HepG2 (cell line): ENCODE data around the gene EPB41L1. TPM values are rescaled to one million over a fixed set of nuclear protein-coding genes. Genes with fewer than 3 reads are reported as not detected.

Experiments
- ATAC-seq: fragments of 200-7000 bp; cut with Tn5 transposase; 3 replicates; pipeline ENCODE4 v1.9.1; 2020; ENCODE audit warnings: mild to moderate bottlenecking, moderate library complexity
- BruUV-seq: library from RNA; stranded (reverse); fragments of 400-500 nt; replicated peaks from 2 replicates; lab custom pipeline; 2021; lab: Mats Ljungman, UMichigan
- CTCF ChIA-PET: fragments of 300-600 bp; formaldehyde crosslinking; extraction: SDS; loops from one replicate; lab custom pipeline; 2021; ENCODE audit warnings: low total read pairs, inconsistent platforms, low intra/inter-chr PET ratio; lab: Yijun Ruan, JAX
- POLR2A ChIA-PET: fragments of 350-600 bp; sonication (Branson Sonifier 250); formaldehyde crosslinking; loops from one replicate; lab custom pipeline; 2020; ENCODE audit warnings: antibody characterized with exemption, inconsistent platforms; lab: Yijun Ruan, JAX
- DNase-seq: peaks from one replicate; pipeline ENCODE4 v3.0.0-alpha.2; 2015; ENCODE audit warnings: low spot score
- FAIRE-seq: peaks from 3 replicates; lab custom pipeline; 2011; peaks lifted over from hg19 to GRCh38; lab: Jason Lieb, UNC
- H2AFZ ChIP-seq: one replicate; pipeline ENCODE4 v1.6.1; 2011; ENCODE audit warnings: low read length, inconsistent platforms
- H3K27ac ChIP-seq: fragments of 300-600 bp; 3 replicates; pipeline ENCODE4 v1.8.0; 2011; ENCODE audit warnings: mixed run types, mild to moderate bottlenecking, mixed read lengths, low read length, inconsistent platforms; ENCODE audit not compliant: insufficient read depth; ENCODE audit errors: extremely low read length
- H3K27me3 ChIP-seq, 2 experiments: fragments of 200-600 bp in 1 of 2; 2 replicates in 1 of 2; 3 replicates in 1 of 2; pipeline versions ENCODE4 v1.6.0 to v1.8.0; 2011; ENCODE audit warnings: low read length in 2 of 2, mild to moderate bottlenecking in 2 of 2, moderate library complexity in 2 of 2, inconsistent platforms in 1 of 2; ENCODE audit not compliant: insufficient read depth in 2 of 2, control insufficient read depth in 1 of 2
- H3K36me3 ChIP-seq, 2 experiments: fragments of 200-600 bp in 1 of 2; replicated peaks in 1 of 2; 2 replicates in 1 of 2; 3 replicates in 1 of 2; pipeline versions ENCODE4 v1.5.1 to v1.8.0; 2011; ENCODE audit warnings: low read length in 2 of 2, inconsistent platforms in 1 of 2; ENCODE audit not compliant: insufficient read depth in 2 of 2, control insufficient read depth in 1 of 2
- H3K4me1 ChIP-seq: 2 replicates; pipeline ENCODE4 v1.5.1; 2012; ENCODE audit warnings: low read length, inconsistent platforms; ENCODE audit not compliant: insufficient read depth
- H3K4me2 ChIP-seq: 2 replicates; pipeline ENCODE4 v1.6.0; 2011; ENCODE audit warnings: low read depth, low read length, inconsistent platforms
- H3K4me3 ChIP-seq, 3 experiments: fragments of 200-600 bp in 1 of 3; sonication (generic), shearing (Covaris generic) in 1 of 3; replicated peaks in 1 of 3; 2 replicates each; pipeline ENCODE4 v1.5.1; 2011 to 2016; ENCODE audit warnings: low read length in 3 of 3, inconsistent platforms in 2 of 3, low read depth in 2 of 3, mild to moderate bottlenecking in 2 of 3, control low read depth in 1 of 3, mixed read lengths in 1 of 3; ENCODE audit not compliant: insufficient read depth in 1 of 3
- H3K79me2 ChIP-seq: one replicate; pipeline ENCODE4 v1.6.1; 2011; ENCODE audit warnings: low read length, inconsistent platforms; ENCODE audit not compliant: insufficient read depth
- H3K9ac ChIP-seq: 2 replicates; pipeline ENCODE4 v1.6.0; 2011; ENCODE audit warnings: mild to moderate bottlenecking, low read depth, low read length, inconsistent platforms; ENCODE audit not compliant: insufficient read depth
- H3K9me3 ChIP-seq: 2 replicates; pipeline ENCODE4 v1.5.1; 2012; ENCODE audit warnings: mild to moderate bottlenecking, low read length
- H4K20me1 ChIP-seq: 2 replicates; pipeline ENCODE4 v1.6.0; 2011; ENCODE audit warnings: inconsistent platforms, mild to moderate bottlenecking, low read length, moderate library complexity; ENCODE audit not compliant: insufficient read depth
- CEBPG ChIP-seq: IDR thresholded peaks from 2 replicates; pipeline ENCODE4 v1.6.1; 2016
- CHCHD3 ChIP-seq: sonication (generic); formaldehyde crosslinking; IDR thresholded peaks from 2 replicates; pipeline ENCODE4 v1.8.0; 2022; ENCODE audit warnings: mild to moderate bottlenecking, missing genetic modification reagents, moderate library complexity
- E2F2 ChIP-seq: sonication (generic); formaldehyde crosslinking; IDR thresholded peaks from 2 replicates; pipeline ENCODE4 v1.4.0; 2020; ENCODE audit warnings: missing genetic modification reagents, borderline replicate concordance
- E2F5 ChIP-seq: sonication (generic); formaldehyde crosslinking; conservative IDR thresholded peaks from 2 replicates; pipeline ENCODE4 v1.4.0; 2020; ENCODE audit warnings: missing genetic modification reagents
- KAT7 ChIP-seq: IDR thresholded peaks from 2 replicates; pipeline ENCODE4 v1.6.1; 2018; ENCODE audit warnings: borderline replicate concordance, missing compliant biosample characterization
- NCOA5 ChIP-seq: sonication (generic); formaldehyde crosslinking; IDR thresholded peaks from 2 replicates; pipeline ENCODE4 v1.4.0; 2020; ENCODE audit warnings: missing genetic modification reagents
- NFYC ChIP-seq: IDR thresholded peaks from 2 replicates; pipeline ENCODE4 v1.6.1; 2016; ENCODE audit warnings: missing genetic modification reagents, missing compliant biosample characterization
- NR1H2 ChIP-seq: sonication (generic); formaldehyde crosslinking; IDR thresholded peaks from 2 replicates; pipeline ENCODE4 v1.8.1; 2022; ENCODE audit warnings: low read depth, missing genetic modification reagents, borderline replicate concordance
- POLR2G ChIP-seq: fragments of 200-400 bp; formaldehyde crosslinking; IDR thresholded peaks from 2 replicates; pipeline ENCODE4 v1.6.1; 2018; ENCODE audit warnings: mild to moderate bottlenecking, low read depth, low read length, moderate library complexity
- RBFOX2 ChIP-seq: fragments of 200-400 bp; formaldehyde crosslinking; IDR thresholded peaks from 2 replicates; pipeline ENCODE4 v1.6.1; 2017; ENCODE audit warnings: low read depth, mild to moderate bottlenecking, low read length
- TBX3 ChIP-seq: fragments of 450-650 bp; IDR thresholded peaks from 2 replicates; pipeline ENCODE4 v1.6.1; 2017; ENCODE audit warnings: antibody characterized with exemption, mild to moderate bottlenecking, inconsistent platforms, borderline replicate concordance
- ZFAT ChIP-seq: sonication (generic); formaldehyde crosslinking; conservative IDR thresholded peaks from 2 replicates; pipeline ENCODE4 v1.8.1; 2023; ENCODE audit warnings: missing genetic modification reagents, inconsistent platforms
- ZNF550 ChIP-seq: sonication (generic); formaldehyde crosslinking; IDR thresholded peaks from 2 replicates; pipeline ENCODE4 v1.4.0; 2020; ENCODE audit warnings: mild to moderate bottlenecking, missing genetic modification reagents, borderline replicate concordance
- ZNF589 ChIP-seq: sonication (generic); formaldehyde crosslinking; conservative IDR thresholded peaks from 2 replicates; pipeline ENCODE4 v1.8.0; 2022; ENCODE audit warnings: mild to moderate bottlenecking, moderate library complexity, missing genetic modification reagents
- ZNF770 ChIP-seq: sonication (generic); formaldehyde crosslinking; IDR thresholded peaks from 2 replicates; pipeline ENCODE4 v1.5.0; 2020; ENCODE audit warnings: mild to moderate bottlenecking, missing genetic modification reagents
- ZNF879 ChIP-seq: sonication (generic); formaldehyde crosslinking; IDR thresholded peaks from 2 replicates; pipeline ENCODE4 v1.8.1; 2023; ENCODE audit warnings: missing genetic modification reagents
- ZSCAN29 ChIP-seq: sonication (generic); formaldehyde crosslinking; conservative IDR thresholded peaks from 2 replicates; pipeline ENCODE4 v1.4.0; 2020; ENCODE audit warnings: mild to moderate bottlenecking, missing genetic modification reagents
- WGBS: methylation state at CpG from one replicate; pipeline ENCODE4 v1.1.6; 2017; ENCODE audit warnings: low lambda C conversion rate; 5-methylcytosine and 5-hydroxymethylcytosine counted together
- in situ Hi-C: cut with HindIII; loops from 2 replicates; pipeline ENCODE4 v1.10.0; 2017; ENCODE audit warnings: low pct_unique_long_range_greater_than_20kb; ENCODE audit not compliant: extremely low pct_ligation_motif_present
- intact Hi-C: fragments of 100-400 bp; cut with micrococcal nuclease; formaldehyde crosslinking; loops from one replicate; pipeline ENCODE4 v1.10.0; 2022; ENCODE audit not compliant: unreplicated experiment
- polyA plus RNA-seq, 8 experiments: library from polyadenylated mRNA; depleted of rRNA in 3 of 8; stranded (reverse) in 7 of 8; unstranded in 1 of 8; fragments of >200 nt; fragmentation: Illumina TruSeq in 4 of 8; extraction: Trizol in 4 of 8; gene quantifications; 2 replicates each; pipeline versions ENCODE4 v1.2.1 to v1.2.3, GENCODE V29; 2011 to 2016; ENCODE audit warnings: low read depth in 4 of 8, missing spikeins in 1 of 8, mixed read lengths in 1 of 8; ENCODE audit not compliant: insufficient read depth in 1 of 8
- total RNA-seq, 5 experiments: library from RNA; depleted of rRNA; stranded (reverse); fragments of >200 nt; fragmentation: Illumina TruSeq; extraction: Trizol; gene quantifications; 2 replicates each; pipeline ENCODE4 v1.2.3, GENCODE V29; 2016; ENCODE audit warnings: low read depth in 1 of 5

The EPB41L1 gene
- total and polyA plus RNA-seq, 2 of the 13 experiments (the other 11 are each of a cell fraction or from before 2014, with no cell fraction given) = 16.7 to 39.0 TPM

- in situ Hi-C loops = loop anchor here (5.0 kb wide), 1 partner anchor 241 kb away; no protein-coding TSS in a partner anchor
- no peak for ATAC-seq
- CTCF ChIA-PET = interaction anchor here (3.8 kb wide), 1 partner anchor 45 kb away, joined by 83 read pairs; the partner anchor contains the start of gene EPB41L1
Measured at GRCh38 chr20:36201198-36201597, 46.7 kb downstream of the EPB41L1 start.

GRCh38 chr20:36202891-36203338 lies 48.4 kb downstream of the EPB41L1 start:
- intact Hi-C loops (loop anchor here (1.0 kb wide), 2 partner anchors 196 to 236 kb away; no protein-coding TSS in a partner anchor), in situ Hi-C loops (loop anchor here (5.0 kb wide), 1 partner anchor 239 kb away; no protein-coding TSS in a partner anchor)
- H3K36me3 ChIP-seq = peaks cover 15 to 26% of the 10 kb centered on the region in 2 experiments
- no peaks in the 10 kb centered on the region for H4K20me1 ChIP-seq
- H3K9me3 ChIP-seq = no peaks in the 10 kb centered on the region
- no peaks in the 10 kb centered on the region for H3K4me1 ChIP-seq
- no peak overlapping the region for H3K27ac ChIP-seq
- DNase-seq (peak; percentile 51), FAIRE-seq (peak; percentile 73), ATAC-seq (peak; percentile 71)
- no peak overlapping the region for H3K4me3 ChIP-seq
- POLR2A ChIA-PET = interaction anchor here (0.6 kb wide), 1 partner anchor 262 kb away, joined by 3 read pairs; no protein-coding TSS in a partner anchor
- H3K27me3 ChIP-seq = no peaks in the 10 kb centered on the region
- CTCF ChIA-PET = interaction anchor here (0.8 to 3.0 kb wide), 5 partner anchors 46 to 236 kb away, joined by 3 to 27 read pairs (median 6); partner anchors contain the start of gene EPB41L1
- BruUV-seq = no TSS peak
- no peak overlapping the region for H3K4me2 ChIP-seq
- WGBS = 34% methylated on average over 18 of the region's 18 CpGs
- no peak overlapping the region for H2AFZ ChIP-seq
- no peak overlapping the region for H3K9ac ChIP-seq
- H3K79me2 ChIP-seq = no peaks in the 10 kb centered on the region
- peak; percentile 89; the same call in 1 of the 2 replicates for TF ChIP-seq ZNF550
- TF ChIP-seq CHCHD3 (CRISPR knock-in tag) = no peak
- no peak for TF ChIP-seq ZFAT (CRISPR knock-in tag)
- TF ChIP-seq ZNF879 (CRISPR knock-in tag) = no peak
- no peak for TF ChIP-seq ZNF770 (CRISPR knock-in tag)
- no peak for TF ChIP-seq NR1H2 (CRISPR knock-in tag)
- TF ChIP-seq ZSCAN29 (CRISPR knock-in tag) = no peak
- TF ChIP-seq NFYC (CRISPR knock-in tag) = no peak
- no peak for TF ChIP-seq E2F5
- TF ChIP-seq E2F2 = no peak
- no peak for TF ChIP-seq RBFOX2

More at GRCh38 chr20:36201198-36201597, 46.7 kb downstream of the EPB41L1 start:
- Histone ChIP-seq H3K9me3 (no peaks in the 10 kb centered on the region), H3K4me2 (no peak overlapping the region), H3K79me2 (no peaks in the 10 kb centered on the region), H3K27ac (no peak overlapping the region), H4K20me1 (no peaks in the 10 kb centered on the region), H3K4me3 (no peak overlapping the region), H3K36me3 (peaks cover 17 to 23% of the 10 kb centered on the region in 2 experiments), H3K27me3 (no peaks in the 10 kb centered on the region), H2AFZ (no peak overlapping the region), H3K4me1 (no peaks in the 10 kb centered on the region), H3K9ac (no peak overlapping the region)
- no peak for FAIRE-seq
- no peak for TF ChIP-seq NCOA5 (CRISPR knock-in tag)
- no peak for TF ChIP-seq TBX3
- no peak for TF ChIP-seq ZNF589
- no peak for TF ChIP-seq CEBPG (CRISPR knock-in tag)
- TF ChIP-seq POLR2G = no peak
- TF ChIP-seq KAT7 (CRISPR knock-in tag) = no peak
- POLR2A ChIA-PET = interaction anchor here (1.2 kb wide), 1 partner anchor 238 kb away, joined by 3 read pairs; no protein-coding TSS in a partner anchor
- DNase-seq = no peak
- 96% methylated on average over 3 of the region's 4 CpGs for WGBS
- intact Hi-C loops = no loop called here
- no TSS peak for BruUV-seq
